HG02938 (cell line): ENCODE results near the gene TP53TG3F.
"Not testable (repeated sequence)": the region's sequence is repeated elsewhere in the genome, so short reads cannot be mapped to it uniquely, and the experiment has no call there.

ENCODE experiments used
- ATAC-seq: cut with Tn5 transposase; IDR thresholded peaks from one replicate; pipeline ENCODE4 v1.9.1; 2021; ENCODE audit warnings: mild to moderate bottlenecking, moderate library complexity; ENCODE audit not compliant: unreplicated experiment

Gene TP53TG3F

DNA sequence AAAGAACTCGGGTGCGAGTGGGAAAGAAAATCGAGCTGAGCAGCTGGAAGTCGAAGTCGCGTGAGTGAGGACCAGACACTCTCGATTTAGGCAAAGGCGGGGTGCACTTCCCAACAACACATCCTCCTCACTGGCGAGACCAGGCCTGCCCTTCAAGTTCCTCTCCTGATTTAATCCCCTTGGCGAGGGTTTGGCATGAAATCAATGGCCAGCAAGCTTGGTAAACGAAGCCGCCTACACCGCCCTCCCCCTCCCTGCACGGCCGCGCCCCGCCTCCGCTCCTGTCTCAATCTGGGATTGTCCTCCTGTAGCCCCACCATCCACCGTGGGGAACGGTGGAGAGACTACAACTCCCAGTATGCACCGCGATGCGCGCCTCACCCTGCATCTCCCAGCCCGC lies at the start of gene TP53TG3F:
TP53TG3F (plus strand) TSS at position 301 of the 400 bp plus-strand sequence; CDS start at position 369, 68 bp downstream.
- not testable (repeated sequence) for ATAC-seq

- not testable (repeated sequence) for ATAC-seq
Observed at GRCh38 chr16:33491611-33492010, 32.2 kb downstream of the TP53TG3F start.

DNA sequence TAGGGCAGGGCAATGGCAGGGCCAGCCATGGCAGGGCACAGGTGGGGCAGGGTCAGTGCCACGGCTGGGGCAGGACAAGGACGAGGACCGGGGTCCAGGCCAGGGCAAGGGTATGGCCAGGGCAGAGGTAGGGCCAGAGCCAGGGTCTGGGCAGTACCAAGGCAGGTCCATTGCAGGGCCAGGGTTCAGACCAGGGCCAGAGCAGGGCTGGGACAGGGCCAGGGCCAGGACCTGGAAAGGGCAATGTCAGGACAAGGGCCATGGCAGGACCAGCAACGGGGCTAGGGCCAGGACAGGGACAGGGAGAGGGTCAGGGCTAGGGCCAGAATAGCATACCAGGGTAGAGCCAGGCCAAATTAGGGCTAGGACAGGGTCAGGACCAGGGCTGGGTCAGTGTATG lies 47.8 kb downstream of the TP53TG3F start:
- not testable (repeated sequence) for ATAC-seq

GRCh38 chr16:33509070-33509469 lies 49.7 kb downstream of the TP53TG3F start:
- not testable (repeated sequence) for ATAC-seq

DNA sequence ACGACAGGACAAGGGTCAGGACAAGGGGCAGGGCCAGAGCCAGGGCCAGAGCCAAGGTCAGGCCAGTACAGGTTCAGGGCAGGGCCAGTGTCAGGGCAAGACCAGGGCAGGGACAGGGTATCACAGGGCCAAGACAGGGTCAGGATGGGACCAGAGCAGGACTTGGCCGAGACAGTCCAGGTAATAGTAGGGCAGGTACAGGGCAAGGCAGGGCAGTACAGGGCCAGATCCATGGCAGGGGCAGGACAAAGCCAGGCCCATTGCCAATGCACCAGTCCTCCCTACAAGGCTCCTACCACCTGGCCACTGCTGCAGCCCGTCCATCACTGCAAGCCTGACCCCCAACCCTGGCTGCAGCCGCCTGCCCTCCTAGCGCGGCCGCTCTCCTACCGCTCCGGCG lies 50.5 kb downstream of the TP53TG3F start:
- not testable (repeated sequence) for ATAC-seq
